B cell (primary cell): ENCODE results near the gene MUL1.

Experiments used
- CTCF ChIP-seq: fragments of 200-600 bp; IDR thresholded peaks from one replicate; pipeline ENCODE4 v1.8.0; 2022; ENCODE audit warnings: antibody characterized with exemption, mild to moderate bottlenecking
- EZH2 ChIP-seq: IDR thresholded peaks from 2 replicates; pipeline ENCODE4 v1.6.1; 2012; ENCODE audit warnings: borderline replicate concordance, low read depth, mild to moderate bottlenecking, moderate library complexity, low read length; ENCODE audit not compliant: insufficient read depth, poor library complexity, severe bottlenecking

GRCh38 chr1:20484519-20485462 lies 23.2 kb downstream of the MUL1 start:
- TF ChIP-seq CTCF = no peak
- TF ChIP-seq EZH2 = no peak
